GM18499 (cell line): ENCODE data around the gene MAP3K7CL.
"Not testable (repeated sequence)": the region's sequence is repeated elsewhere in the genome, so short reads cannot be mapped to it uniquely, and the experiment has no call there.

ENCODE experiments used
- ATAC-seq: cut with Tn5 transposase; IDR thresholded peaks from one replicate; pipeline ENCODE4 v1.9.1; 2021; ENCODE audit warnings: moderate number of reproducible peaks; ENCODE audit not compliant: insufficient read depth, unreplicated experiment

MAP3K7CL gene

GRCh38 chr21:29164323-29164942, 34.0 kb downstream of the MAP3K7CL start:
- ATAC-seq: no peak

GRCh38 chr21:29166323-29166722, 35.9 kb downstream of the MAP3K7CL start:
- ATAC-seq: no peak

GRCh38 chr21:29166853-29167252, 36.4 kb downstream of the MAP3K7CL start:
- ATAC-seq: no peak

GRCh38 chr21:29167481-29167880, 37.0 kb downstream of the MAP3K7CL start:
- ATAC-seq: not testable (repeated sequence)

GRCh38 chr21:29168891-29169315, 38.5 kb downstream of the MAP3K7CL start:
- ATAC-seq: no peak

- ATAC-seq: no peak
Observed at GRCh38 chr21:29170944-29171343, 40.5 kb downstream of the MAP3K7CL start.

- no peak for ATAC-seq
Observed at GRCh38 chr21:29172282-29172681, 41.8 kb downstream of the MAP3K7CL start.

- ATAC-seq: no peak
Observed at GRCh38 chr21:29174607-29175013, 44.2 kb downstream of the MAP3K7CL start.

GRCh38 chr21:29175408-29176134, 45.1 kb downstream of the MAP3K7CL start:
- no peak for ATAC-seq

GRCh38 chr21:29176471-29177120, 46.2 kb downstream of the MAP3K7CL start:
- no peak for ATAC-seq

GRCh38 chr21:29177800-29178199, 47.4 kb downstream of the MAP3K7CL start:
- no peak for ATAC-seq

GRCh38 chr21:29178926-29179325, 48.5 kb downstream of the MAP3K7CL start:
- no peak for ATAC-seq

GRCh38 chr21:29179503-29179902, 49.1 kb downstream of the MAP3K7CL start:
- no peak for ATAC-seq

GRCh38 chr21:29181799-29182470, 51.5 kb downstream of the MAP3K7CL start:
- ATAC-seq: no peak

GRCh38 chr21:29182691-29183092, 52.2 kb downstream of the MAP3K7CL start:
- ATAC-seq: no peak

GRCh38 chr21:29184037-29184436, 53.6 kb downstream of the MAP3K7CL start:
- no peak for ATAC-seq

GRCh38 chr21:29185172-29185571, 54.7 kb downstream of the MAP3K7CL start:
- no peak for ATAC-seq

GRCh38 chr21:29185633-29186032, 55.2 kb downstream of the MAP3K7CL start:
- ATAC-seq: no peak

- ATAC-seq: no peak
Observed at GRCh38 chr21:29186246-29186645, 55.8 kb downstream of the MAP3K7CL start.

- no peak for ATAC-seq
Observed at GRCh38 chr21:29187944-29188343, 57.5 kb downstream of the MAP3K7CL start.

GRCh38 chr21:29189353-29189752, 58.9 kb downstream of the MAP3K7CL start:
- ATAC-seq: no peak
